Thyroid gland (tissue), 4 donors: ENCODE measurements around the gene KCNIP1. TPM values are rescaled to one million over a fixed set of nuclear protein-coding genes. Genes with fewer than 3 reads are reported as not detected.

Experiments
- DNase-seq, 2 donors: peaks; one replicate each; pipeline ENCODE4 v3.0.0-alpha.2; 2019
- H3K27ac ChIP-seq, 3 donors: fragments of 200-600 bp; sonication (generic); 1 replicate in 2 of 3; 2 replicates in 1 of 3; pipeline ENCODE4 v1.5.1; 2016 to 2019; ENCODE audit warnings: mild to moderate bottlenecking in 1 of 3, moderate library complexity in 1 of 3
- H3K27me3 ChIP-seq: fragments of 200-600 bp; sonication (generic); one replicate; pipeline ENCODE4 v1.5.1; 2019
- H3K36me3 ChIP-seq, 2 donors: fragments of 200-600 bp; sonication (generic); one replicate each; pipeline ENCODE4 v1.5.1; 2016 to 2019
- H3K4me1 ChIP-seq, 2 donors: fragments of 200-600 bp; sonication (generic); one replicate each; pipeline ENCODE4 v1.5.1; 2017 to 2019
- H3K4me3 ChIP-seq, 3 donors: fragments of 200-600 bp; sonication (generic); replicated peaks in 1 of 3; 1 replicate in 2 of 3; 2 replicates in 1 of 3; pipeline ENCODE4 v1.5.1; 2016; ENCODE audit warnings: mild to moderate bottlenecking in 1 of 3
- H3K9me3 ChIP-seq: fragments of 200-600 bp; sonication (generic); one replicate; pipeline ENCODE4 v1.5.1; 2017
- CTCF ChIP-seq, 6 experiments: fragments of 200-600 bp in 3 of 6; fragments of 450-650 bp in 3 of 6; sonication (generic) in 3 of 6; IDR thresholded peaks; one replicate each; pipeline ENCODE4 v1.5.1; 2016 to 2019; ENCODE audit warnings: antibody characterized with exemption in 6 of 6, mild to moderate bottlenecking in 2 of 6, inconsistent platforms in 1 of 6, moderate library complexity in 1 of 6
- POLR2A ChIP-seq, 2 donors: fragments of 450-650 bp; IDR thresholded peaks; one replicate each; pipeline ENCODE4 v1.6.1; 2017; ENCODE audit warnings: antibody characterized with exemption in 2 of 2, mild to moderate bottlenecking in 2 of 2, moderate library complexity in 1 of 2
- WGBS, 2 donors: methylation state at CpG; one replicate each; pipeline ENCODE4 v1.1.5; 2017; 5-methylcytosine and 5-hydroxymethylcytosine counted together
- intact Hi-C: fragments of 100-400 bp; cut with DNase I; formaldehyde crosslinking; loops from one replicate; pipeline ENCODE4 v1.15.1; 2023
- total RNA-seq, 4 donors: library from RNA; depleted of rRNA; stranded (reverse); fragments of >200 nt; gene quantifications; one replicate each; pipeline ENCODE4 v1.2.3, GENCODE V29; 2016

Gene KCNIP1
- total RNA-seq, 4 donors from 2014 or later, result 0.54 to 1.7 TPM; not detected in 2

- H3K4me3 ChIP-seq, result no peak overlapping the region
- TF ChIP-seq CTCF (IDR thresholded peaks at IDR 0.05), result no peak
- TF ChIP-seq POLR2A (IDR thresholded peaks at IDR 0.05), result no peak
- DNase-seq, result no peak
- intact Hi-C loops, result no loop called here
- no peak overlapping the region for H3K27ac ChIP-seq
- 93 to 97% methylated on average over 4 of the region's 4 CpGs for WGBS, 2 donors
- no peaks in the 10 kb centered on the region for H3K4me1 ChIP-seq
- H3K27me3 ChIP-seq, result no peaks in the 10 kb centered on the region
- no peaks in the 10 kb centered on the region for H3K9me3 ChIP-seq
- H3K36me3 ChIP-seq, result no peaks in the 10 kb centered on the region
Measured at GRCh38 chr5:170482511-170482910, 21.3 kb upstream of the KCNIP1 start.

GRCh38 chr5:170483701-170484458 is 19.9 kb upstream of the KCNIP1 start:
- no peaks in the 10 kb centered on the region for H3K36me3 ChIP-seq
- intact Hi-C loops, result no loop called here

GRCh38 chr5:170484459-170484831 is 19.4 kb upstream of the KCNIP1 start:
- 75 to 77% methylated on average over 6 of the region's 6 CpGs for WGBS, 2 donors
- TF ChIP-seq CTCF (IDR thresholded peaks at IDR 0.05), result no peak
- TF ChIP-seq POLR2A (IDR thresholded peaks at IDR 0.05), result no peak

More at GRCh38 chr5:170483701-170484458, 19.9 kb upstream of the KCNIP1 start:
- DNase-seq, result no peak
- Histone ChIP-seq H3K27ac (no peak overlapping the region), H3K9me3 (no peaks in the 10 kb centered on the region), H3K4me3 (no peak overlapping the region), H3K4me1 (peaks cover 0 to 4% of the 10 kb centered on the region in 2 donors), H3K27me3 (no peaks in the 10 kb centered on the region)
- 81 to 82% methylated on average over 19 of the region's 19 CpGs for WGBS, 2 donors
- TF ChIP-seq CTCF (IDR thresholded peaks at IDR 0.05), result no peak
- TF ChIP-seq POLR2A (IDR thresholded peaks at IDR 0.05), result no peak

GRCh38 chr5:170484847-170485615 is 18.8 kb upstream of the KCNIP1 start:
- DNase-seq, result no peak
- no peak overlapping the region for H3K27ac ChIP-seq
- H3K36me3 ChIP-seq, result no peaks in the 10 kb centered on the region
- peaks cover 0 to 6% of the 10 kb centered on the region in 2 donors for H3K4me1 ChIP-seq
- TF ChIP-seq CTCF (IDR thresholded peaks at IDR 0.05) (no peak), POLR2A (IDR thresholded peaks at IDR 0.05) (no peak)
- H3K27me3 ChIP-seq, result no peaks in the 10 kb centered on the region
- no peaks in the 10 kb centered on the region for H3K9me3 ChIP-seq
- H3K4me3 ChIP-seq, result no peak overlapping the region
- WGBS, 2 donors, result 78 to 85% methylated on average over 11 to 12 of the region's 12 CpGs
- intact Hi-C loops, result no loop called here

More at GRCh38 chr5:170484459-170484831, 19.4 kb upstream of the KCNIP1 start:
- Histone ChIP-seq H3K27ac (no peak overlapping the region), H3K27me3 (no peaks in the 10 kb centered on the region), H3K4me1 (peaks cover 0 to 6% of the 10 kb centered on the region in 2 donors), H3K4me3 (no peak overlapping the region), H3K9me3 (no peaks in the 10 kb centered on the region), H3K36me3 (no peaks in the 10 kb centered on the region)
- DNase-seq, result no peak
- intact Hi-C loops, result no loop called here

DNA sequence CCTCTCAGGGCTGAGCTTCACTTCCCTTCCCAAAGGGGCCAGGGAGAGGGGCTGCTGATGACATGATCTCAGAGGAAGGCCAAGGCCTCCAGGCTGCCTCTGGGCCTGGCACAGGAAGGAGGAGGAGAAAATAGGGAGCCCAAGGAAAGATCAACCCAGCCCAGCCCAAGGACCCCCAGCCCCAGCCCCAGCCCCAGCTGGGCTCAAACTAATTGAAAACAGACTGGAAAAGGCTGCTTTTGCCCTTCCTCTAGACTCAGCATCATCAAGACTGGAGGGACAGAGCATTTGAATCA is 18.3 kb upstream of the KCNIP1 start:
- peaks cover 0 to 6% of the 10 kb centered on the region in 2 donors for H3K4me1 ChIP-seq
- H3K9me3 ChIP-seq, result no peaks in the 10 kb centered on the region
- H3K4me3 ChIP-seq, result no peak overlapping the region
- H3K36me3 ChIP-seq, result no peaks in the 10 kb centered on the region
- H3K27me3 ChIP-seq, result no peaks in the 10 kb centered on the region
- no peak for DNase-seq
- no peak overlapping the region for H3K27ac ChIP-seq
- TF ChIP-seq CTCF (IDR thresholded peaks at IDR 0.05), result no peak
- no peak for TF ChIP-seq POLR2A (IDR thresholded peaks at IDR 0.05)
- intact Hi-C loops, result no loop called here
